ENCODE measurements around the gene PGRMC1. TPM values are rescaled to one million over a fixed set of nuclear protein-coding genes. Genes with fewer than 3 reads are reported as not detected.

Gene PGRMC1
- total RNA-seq (10 to 100 TPM; 14.9 to 16.0 TPM), total RNA-seq (14.3 to 80.0 (median 25.7) reads per million in 172 experiments)
- 17.5 TPM for polyA plus RNA-seq (2013, experiment 1 of 2)
- 18.9 TPM for polyA plus RNA-seq (2013, experiment 2 of 2)

DNA sequence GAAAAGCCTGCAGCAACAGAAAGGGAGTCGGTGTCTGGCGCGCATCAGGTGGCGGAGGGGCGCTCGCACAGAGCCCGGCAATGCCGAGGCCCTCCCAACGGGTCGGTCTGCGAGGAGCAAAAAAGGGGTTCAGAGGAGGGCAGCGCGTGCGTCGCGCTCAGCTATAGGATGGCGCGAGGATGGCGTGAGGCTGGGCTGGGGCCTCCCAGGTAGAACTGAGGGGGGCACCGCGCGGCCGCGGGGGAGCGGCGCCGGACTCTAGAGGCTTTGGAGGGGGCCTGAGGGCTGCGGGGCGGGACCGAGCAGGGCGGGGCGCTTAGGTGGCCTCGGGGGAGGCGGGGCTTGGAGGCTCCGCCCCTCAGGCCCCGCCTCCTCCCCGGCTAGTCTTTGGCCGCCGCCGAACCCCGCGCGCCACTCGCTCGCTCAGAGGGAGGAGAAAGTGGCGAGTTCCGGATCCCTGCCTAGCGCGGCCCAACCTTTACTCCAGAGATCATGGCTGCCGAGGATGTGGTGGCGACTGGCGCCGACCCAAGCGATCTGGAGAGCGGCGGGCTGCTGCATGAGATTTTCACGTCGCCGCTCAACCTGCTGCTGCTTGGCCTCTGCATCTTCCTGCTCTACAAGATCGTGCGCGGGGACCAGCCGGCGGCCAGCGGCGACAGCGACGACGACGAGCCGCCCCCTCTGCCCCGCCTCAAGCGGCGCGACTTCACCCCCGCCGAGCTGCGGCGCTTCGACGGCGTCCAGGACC, at the start of gene PGRMC1:
PGRMC1 (plus strand) TSS at position 414 of the 751 bp plus-strand sequence; CDS start at position 493, 79 bp downstream.
- H3K36me3 Mint-ChIP-seq (ENCODE audit: low read depth): peaks cover 13% of the 10 kb centered on the region

DNA sequence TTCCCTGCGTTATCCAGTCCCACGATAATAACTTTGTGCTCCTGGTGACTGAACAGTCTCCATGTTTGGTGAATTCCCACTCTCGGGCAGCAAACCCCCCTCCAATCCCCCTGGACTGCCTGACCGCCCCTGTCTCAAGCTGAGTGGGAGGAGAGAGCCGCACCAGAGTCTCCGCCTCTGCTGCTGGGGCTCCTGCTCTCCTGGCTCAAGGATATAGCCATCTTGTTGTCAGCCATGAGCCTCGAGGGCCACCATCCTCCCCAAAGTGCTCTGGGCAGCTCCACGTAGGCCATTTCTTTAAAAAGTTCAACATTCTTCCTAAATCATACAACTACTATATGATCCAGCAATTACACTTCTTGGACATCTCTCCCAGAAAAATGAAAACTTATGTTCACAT, 49.3 kb upstream of the PGRMC1 start:
- no peak overlapping the region for H3K4me3 ChIP-seq (ENCODE audit: low read length)
- ATAC-seq (ENCODE audit: poor library complexity) (no peak), DNase-seq (no peak)
- Mint-ChIP-seq H3K36me3 (ENCODE audit: low read depth) (no peaks in the 10 kb centered on the region), H3K4me1 (ENCODE audit: low read depth) (no peaks in the 10 kb centered on the region), H3K4me3 (no peak overlapping the region), H3K27ac (no peak overlapping the region), H3K9me3 (no peaks in the 10 kb centered on the region), H3K27me3 (no peaks in the 10 kb centered on the region)
- CTCF ChIA-PET: no interaction called here
- no peaks in the 10 kb centered on the region for H3K9me3 ChIP-seq (ENCODE audit: control insufficient read depth in 1 of 2, insufficient read depth in 1 of 2, low read length in 2 of 2)
- no peaks in the 10 kb centered on the region for H3K36me3 ChIP-seq (ENCODE audit: insufficient read depth, low read length)
- H3K27ac ChIP-seq (ENCODE audit: low read depth in 1 of 2, low read length in 2 of 2): no peak overlapping the region
- intact Hi-C loops (cut with DNase I, micrococcal nuclease): no loop called here
- POLR2A ChIA-PET: no interaction called here
- no peaks in the 10 kb centered on the region for H3K27me3 ChIP-seq (ENCODE audit: control insufficient read depth in 1 of 2, insufficient read depth in 2 of 2, low read length in 2 of 2)
- H3K4me1 ChIP-seq (ENCODE audit: insufficient read depth, low read length): no peaks in the 10 kb centered on the region
- no peak for TF ChIP-seq CTCF (IDR thresholded peaks at IDR 0.05)

More for the DNA sequence above, at the start of gene PGRMC1:
- Histone ChIP-seq H3K4me1 (ENCODE audit: insufficient read depth, low read length) (peaks cover 21% of the 10 kb centered on the region), H3K27me3 (ENCODE audit: control insufficient read depth in 1 of 2, insufficient read depth in 2 of 2, low read length in 2 of 2) (no peaks in the 10 kb centered on the region), H3K36me3 (ENCODE audit: insufficient read depth, low read length) (peaks cover 5% of the 10 kb centered on the region), H3K27ac (ENCODE audit: low read depth in 1 of 2, low read length in 2 of 2) (peak within 1 kb of the TSS in 1 of 2 donors; percentile 53), H3K4me3 (ENCODE audit: low read length) (peak within 1 kb of the TSS; percentile 73), H3K9me3 (ENCODE audit: control insufficient read depth in 1 of 2, insufficient read depth in 1 of 2, low read length in 2 of 2) (no peaks in the 10 kb centered on the region)
- Mint-ChIP-seq H3K4me1 (ENCODE audit: low read depth) (peaks cover 38% of the 10 kb centered on the region), H3K9me3 (no peaks in the 10 kb centered on the region), H3K27me3 (no peaks in the 10 kb centered on the region), H3K4me3 (peak within 1 kb of the TSS; percentile 92), H3K27ac (peak within 1 kb of the TSS; percentile 57)
- intact Hi-C loops (cut with DNase I, micrococcal nuclease): loop anchor here in 1 of 2 experiments (5.0 to 10.0 kb wide), 4 partner anchors 231 to 1396 kb away; partner anchors contain the start of genes C1GALT1C1, LONRF3, SLC25A5 and WDR44
- ChIA-PET POLR2A (interaction anchor here (0.7 to 1.3 kb wide), 3 partner anchors 8 to 1177 kb away, joined by 3 read pairs; no protein-coding TSS in a partner anchor), CTCF (no interaction called here)
- TF ChIP-seq CTCF (IDR thresholded peaks at IDR 0.05): no peak
- DNase-seq (peak; percentile 61 to 91 (median 78)), ATAC-seq (ENCODE audit: poor library complexity) (peak; percentile 94)

DNA sequence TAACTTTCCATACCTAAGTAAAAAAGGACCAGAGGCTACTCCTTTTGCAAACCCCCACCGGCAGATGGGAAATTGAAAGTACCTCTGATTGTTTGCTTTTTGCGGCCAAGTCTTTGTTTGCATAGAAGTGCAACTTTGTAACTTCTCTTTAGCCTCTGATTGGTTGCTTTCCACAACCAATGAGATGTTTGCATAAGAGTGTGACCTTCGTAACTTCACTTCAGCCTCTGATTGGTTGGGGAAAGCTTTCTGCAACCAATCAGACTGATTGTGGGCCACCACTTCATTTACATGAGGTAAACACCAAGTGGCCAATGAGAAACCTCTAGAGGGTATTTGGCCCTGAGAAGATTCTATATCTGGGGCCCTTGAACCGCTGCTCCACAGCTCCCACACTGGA, 48.8 kb upstream of the PGRMC1 start:
- Histone ChIP-seq H3K27ac (ENCODE audit: low read depth in 1 of 2, low read length in 2 of 2) (no peak overlapping the region), H3K9me3 (ENCODE audit: control insufficient read depth in 1 of 2, insufficient read depth in 1 of 2, low read length in 2 of 2) (no peaks in the 10 kb centered on the region), H3K36me3 (ENCODE audit: insufficient read depth, low read length) (no peaks in the 10 kb centered on the region), H3K4me3 (ENCODE audit: low read length) (no peak overlapping the region), H3K4me1 (ENCODE audit: insufficient read depth, low read length) (no peaks in the 10 kb centered on the region), H3K27me3 (ENCODE audit: control insufficient read depth in 1 of 2, insufficient read depth in 2 of 2, low read length in 2 of 2) (no peaks in the 10 kb centered on the region)
- H3K36me3 Mint-ChIP-seq (ENCODE audit: low read depth): no peaks in the 10 kb centered on the region
- H3K9me3 Mint-ChIP-seq: no peaks in the 10 kb centered on the region
- DNase-seq (no peak), ATAC-seq (ENCODE audit: poor library complexity) (no peak)
- no peaks in the 10 kb centered on the region for H3K27me3 Mint-ChIP-seq
- CTCF ChIA-PET: no interaction called here
- intact Hi-C loops (cut with DNase I, micrococcal nuclease): no loop called here
- no peak overlapping the region for H3K4me3 Mint-ChIP-seq
- no peak for TF ChIP-seq CTCF (IDR thresholded peaks at IDR 0.05)
- no peaks in the 10 kb centered on the region for H3K4me1 Mint-ChIP-seq (ENCODE audit: low read depth)
- POLR2A ChIA-PET: no interaction called here
- no peak overlapping the region for H3K27ac Mint-ChIP-seq
